Choroid plexus epithelial cell (primary cell): Measurements from ENCODE around the gene UNC13B.
A peak's percentile ranks its signal among the peaks of the same experiment; 100 is the strongest.

Experiments used
- DNase-seq: peaks from one replicate; pipeline ENCODE4 v3.0.0-alpha.2; 2010; ENCODE audit warnings: low read depth
- H3K4me3 ChIP-seq: 2 replicates; pipeline ENCODE4 v1.5.1; 2011; ENCODE audit warnings: low read depth, mild to moderate bottlenecking, control low read depth, low read length, moderate library complexity
- TF ChIP-seq, protein P1 (sequence below): conservative IDR thresholded peaks from 2 replicates; pipeline ENCODE4 v1.5.1; 2011; ENCODE audit warnings: low read depth, mild to moderate bottlenecking, control low read depth, inconsistent platforms, low read length, moderate library complexity

The UNC13B gene

DNA sequence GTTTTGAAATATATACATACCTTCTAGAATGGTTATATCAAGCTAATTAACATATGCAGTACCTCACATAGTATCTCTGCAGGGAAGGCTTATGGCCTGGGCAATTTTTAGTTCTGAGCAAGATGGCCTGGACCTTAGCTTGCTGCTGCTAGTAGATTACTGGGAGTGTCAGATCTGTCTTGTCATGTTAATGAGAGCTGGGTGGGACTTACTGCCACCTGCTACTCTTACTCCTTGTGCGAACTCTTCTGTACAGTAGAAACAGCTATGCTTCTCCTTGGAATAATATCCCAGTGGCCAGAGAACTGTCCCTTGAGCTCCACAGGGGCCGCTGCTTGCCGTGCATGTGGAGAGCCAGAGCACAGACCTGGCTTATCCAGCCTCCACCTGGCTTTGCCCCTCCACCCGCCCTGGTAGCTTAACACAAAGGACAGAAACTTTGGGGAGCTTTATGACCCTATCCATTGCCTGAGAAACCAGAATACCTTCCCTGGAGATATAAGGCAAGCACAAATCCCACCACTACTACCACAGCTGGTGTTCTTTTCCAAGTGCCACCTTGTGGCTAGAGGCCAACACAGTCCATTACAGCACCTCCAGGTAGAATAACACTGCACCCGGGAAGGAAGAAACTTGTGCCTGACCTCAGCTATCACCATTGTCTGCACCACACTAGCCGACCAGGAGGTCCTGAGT lies 253.7 kb downstream of the UNC13B start:
- no peak for DNase-seq
- no peak overlapping the region for H3K4me3 ChIP-seq
- TF ChIP-seq, protein P1, sequence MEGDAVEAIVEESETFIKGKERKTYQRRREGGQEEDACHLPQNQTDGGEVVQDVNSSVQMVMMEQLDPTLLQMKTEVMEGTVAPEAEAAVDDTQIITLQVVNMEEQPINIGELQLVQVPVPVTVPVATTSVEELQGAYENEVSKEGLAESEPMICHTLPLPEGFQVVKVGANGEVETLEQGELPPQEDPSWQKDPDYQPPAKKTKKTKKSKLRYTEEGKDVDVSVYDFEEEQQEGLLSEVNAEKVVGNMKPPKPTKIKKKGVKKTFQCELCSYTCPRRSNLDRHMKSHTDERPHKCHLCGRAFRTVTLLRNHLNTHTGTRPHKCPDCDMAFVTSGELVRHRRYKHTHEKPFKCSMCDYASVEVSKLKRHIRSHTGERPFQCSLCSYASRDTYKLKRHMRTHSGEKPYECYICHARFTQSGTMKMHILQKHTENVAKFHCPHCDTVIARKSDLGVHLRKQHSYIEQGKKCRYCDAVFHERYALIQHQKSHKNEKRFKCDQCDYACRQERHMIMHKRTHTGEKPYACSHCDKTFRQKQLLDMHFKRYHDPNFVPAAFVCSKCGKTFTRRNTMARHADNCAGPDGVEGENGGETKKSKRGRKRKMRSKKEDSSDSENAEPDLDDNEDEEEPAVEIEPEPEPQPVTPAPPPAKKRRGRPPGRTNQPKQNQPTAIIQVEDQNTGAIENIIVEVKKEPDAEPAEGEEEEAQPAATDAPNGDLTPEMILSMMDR = peak; percentile 19

DNA sequence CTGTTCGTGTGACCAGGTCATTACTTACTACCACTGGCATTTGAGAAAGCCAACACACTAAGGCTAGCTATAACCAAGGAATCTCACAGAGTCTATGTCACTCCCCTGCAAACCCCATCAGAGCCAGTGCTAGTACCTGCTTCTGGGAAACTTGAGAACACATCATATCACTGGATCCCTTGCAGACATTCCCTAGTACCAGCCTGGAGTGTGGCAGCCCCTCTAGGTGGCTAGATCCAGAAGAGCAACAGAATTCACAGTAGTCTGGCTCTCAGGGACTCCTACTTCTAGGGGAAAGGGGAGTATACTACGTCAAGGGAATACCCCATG lies 254.3 kb downstream of the UNC13B start:
- TF ChIP-seq, protein P1 = no peak
- no peak for DNase-seq

DNA sequence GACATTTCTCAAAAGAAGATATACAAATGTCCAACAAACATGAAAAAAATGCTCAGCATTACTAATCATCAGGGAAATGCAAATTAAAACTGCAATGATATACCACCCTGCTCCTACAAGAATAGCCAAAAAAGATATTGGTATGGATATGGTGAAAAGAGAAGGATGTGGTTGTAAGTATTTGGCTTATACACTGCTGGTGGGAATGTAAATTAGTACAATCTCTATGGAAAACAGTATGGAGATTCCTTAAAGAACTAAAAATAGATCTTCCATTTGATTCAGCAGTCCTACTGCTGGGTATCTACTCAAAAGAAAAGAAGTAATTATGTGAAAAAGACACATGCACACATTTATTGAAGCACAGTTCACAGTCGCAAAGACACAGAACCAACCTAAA lies 260.5 kb downstream of the UNC13B start:
- DNase-seq = no peak
- TF ChIP-seq, protein P1 = no peak
- no peak overlapping the region for H3K4me3 ChIP-seq

More for the DNA sequence above, 254.3 kb downstream of the UNC13B start:
- H3K4me3 ChIP-seq = no peak overlapping the region

GRCh38 chr9:35422753-35423152 lies 260.9 kb downstream of the UNC13B start:
- no peak overlapping the region for H3K4me3 ChIP-seq
- no peak for DNase-seq
- TF ChIP-seq, protein P1 = no peak

- DNase-seq = no peak
- TF ChIP-seq, protein P1 = no peak
- no peak overlapping the region for H3K4me3 ChIP-seq
These were observed 261.7 kb downstream of the UNC13B start for GRCh38 chr9:35423499-35423898.

GRCh38 chr9:35424356-35425352 lies 262.8 kb downstream of the UNC13B start:
- no peak for DNase-seq
- TF ChIP-seq, protein P1 = no peak
- H3K4me3 ChIP-seq = no peak overlapping the region
